ENCODE results near the gene NPHP4.

The NPHP4 gene

DNA sequence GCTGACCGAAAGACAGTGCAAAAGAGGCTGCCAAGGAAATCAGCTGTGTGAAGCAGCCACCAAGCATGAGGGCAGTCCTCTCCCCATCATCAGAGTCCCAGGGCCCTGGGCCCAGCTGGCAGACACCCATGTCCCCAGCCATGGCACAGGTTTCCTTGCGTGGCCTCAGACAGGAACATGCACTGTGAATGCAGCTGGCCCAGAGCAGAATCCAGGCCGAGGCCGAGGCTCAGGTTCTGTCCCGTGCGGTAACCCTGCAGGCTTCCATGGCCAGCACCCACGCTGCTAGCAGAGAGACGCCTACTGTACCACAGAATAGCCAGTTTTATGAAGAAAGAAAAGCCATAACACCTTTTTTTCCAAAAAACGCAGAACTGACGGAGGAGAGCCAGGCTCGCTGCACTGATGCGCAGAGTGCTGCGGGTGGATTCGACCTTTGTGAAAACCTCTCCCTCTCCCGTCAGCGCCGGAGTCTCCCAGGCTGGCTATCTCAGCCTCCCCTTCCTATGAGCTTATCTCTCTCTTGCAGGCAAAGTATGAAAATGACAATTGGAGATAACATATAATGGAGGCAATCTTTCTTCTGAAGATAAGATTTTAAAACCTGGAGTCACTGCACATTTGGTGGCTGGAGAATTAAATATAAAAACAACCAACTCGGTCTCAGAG, 106.6 kb downstream of the NPHP4 start:
- FAIRE-seq (no peak), DNase-seq (ENCODE audit: insufficient read length, low spot score) (no peak)
- TF ChIP-seq, protein P1, sequence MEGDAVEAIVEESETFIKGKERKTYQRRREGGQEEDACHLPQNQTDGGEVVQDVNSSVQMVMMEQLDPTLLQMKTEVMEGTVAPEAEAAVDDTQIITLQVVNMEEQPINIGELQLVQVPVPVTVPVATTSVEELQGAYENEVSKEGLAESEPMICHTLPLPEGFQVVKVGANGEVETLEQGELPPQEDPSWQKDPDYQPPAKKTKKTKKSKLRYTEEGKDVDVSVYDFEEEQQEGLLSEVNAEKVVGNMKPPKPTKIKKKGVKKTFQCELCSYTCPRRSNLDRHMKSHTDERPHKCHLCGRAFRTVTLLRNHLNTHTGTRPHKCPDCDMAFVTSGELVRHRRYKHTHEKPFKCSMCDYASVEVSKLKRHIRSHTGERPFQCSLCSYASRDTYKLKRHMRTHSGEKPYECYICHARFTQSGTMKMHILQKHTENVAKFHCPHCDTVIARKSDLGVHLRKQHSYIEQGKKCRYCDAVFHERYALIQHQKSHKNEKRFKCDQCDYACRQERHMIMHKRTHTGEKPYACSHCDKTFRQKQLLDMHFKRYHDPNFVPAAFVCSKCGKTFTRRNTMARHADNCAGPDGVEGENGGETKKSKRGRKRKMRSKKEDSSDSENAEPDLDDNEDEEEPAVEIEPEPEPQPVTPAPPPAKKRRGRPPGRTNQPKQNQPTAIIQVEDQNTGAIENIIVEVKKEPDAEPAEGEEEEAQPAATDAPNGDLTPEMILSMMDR (IDR thresholded peaks at IDR 0.05; ENCODE audit: insufficient read depth, missing control alignments): no peak

DNA sequence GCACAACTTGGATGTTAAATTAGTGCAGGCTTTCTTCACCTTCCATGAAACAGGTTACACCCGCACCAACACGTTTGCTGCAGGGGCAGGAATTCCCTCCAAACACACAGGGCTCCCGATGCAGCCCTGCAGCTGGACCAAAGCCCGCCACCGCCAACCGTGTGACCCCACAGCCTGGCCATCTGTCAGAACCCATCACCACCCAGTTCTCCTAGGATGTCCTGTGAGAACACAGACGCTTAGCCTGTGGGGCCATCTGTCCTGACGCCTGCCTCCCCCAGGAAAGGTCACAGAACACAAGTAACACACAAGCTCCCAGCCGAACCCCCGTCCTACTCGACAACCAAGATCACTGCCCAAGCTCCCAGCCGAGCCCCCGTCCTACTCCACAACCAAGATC, 108.1 kb downstream of the NPHP4 start:
- TF ChIP-seq, protein P1 (IDR thresholded peaks at IDR 0.05; ENCODE audit: insufficient read depth, missing control alignments): no peak
- DNase-seq (ENCODE audit: insufficient read length, low spot score) (no peak), FAIRE-seq (no peak)

DNA sequence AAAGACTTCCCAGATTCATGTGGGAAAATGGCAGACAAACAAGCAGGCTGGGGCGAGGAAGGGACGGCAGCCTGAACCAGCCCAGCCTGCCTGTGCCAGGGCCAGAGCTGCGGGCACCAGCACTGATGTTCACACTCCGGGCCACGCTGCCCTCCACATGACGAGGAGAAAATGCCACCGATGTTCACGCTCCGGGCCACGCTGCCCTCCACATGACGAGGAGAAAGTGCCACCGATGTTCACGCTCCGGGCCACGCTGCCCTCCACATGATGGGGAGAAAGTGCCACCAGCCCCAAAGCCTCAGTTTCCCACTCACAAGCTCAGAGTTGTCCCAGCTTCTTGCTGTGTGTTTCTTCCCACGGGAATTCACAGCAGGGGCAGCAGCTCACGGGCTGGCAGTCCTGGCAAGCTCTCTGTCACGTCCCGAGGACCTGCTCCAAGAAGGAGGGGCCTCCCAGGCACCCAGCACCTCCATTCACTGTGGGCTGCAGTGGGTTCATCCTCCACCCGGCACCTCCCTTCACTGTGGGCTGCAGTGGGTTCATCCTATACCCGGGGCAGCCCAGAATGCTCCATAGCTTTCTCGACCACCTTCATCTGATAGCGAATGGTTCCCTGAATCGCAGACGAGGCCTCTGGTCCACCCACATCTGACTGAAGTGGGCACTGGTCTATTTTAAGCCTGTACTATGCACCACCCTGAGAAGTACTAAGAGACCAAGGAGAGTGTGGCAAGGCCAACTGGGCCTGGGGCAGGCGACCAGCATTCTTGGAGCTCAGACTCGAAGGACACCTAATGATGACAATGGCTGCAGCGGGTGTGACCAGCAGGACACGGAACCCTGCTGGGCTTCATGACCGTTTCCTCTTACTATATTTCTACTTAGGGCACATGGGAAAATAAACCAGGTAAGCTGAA, 108.8 kb downstream of the NPHP4 start:
- FAIRE-seq: no peak
- TF ChIP-seq, protein P1 (IDR thresholded peaks at IDR 0.05; ENCODE audit: insufficient read depth, missing control alignments): no peak
- no peak for DNase-seq (ENCODE audit: insufficient read length, low spot score)

DNA sequence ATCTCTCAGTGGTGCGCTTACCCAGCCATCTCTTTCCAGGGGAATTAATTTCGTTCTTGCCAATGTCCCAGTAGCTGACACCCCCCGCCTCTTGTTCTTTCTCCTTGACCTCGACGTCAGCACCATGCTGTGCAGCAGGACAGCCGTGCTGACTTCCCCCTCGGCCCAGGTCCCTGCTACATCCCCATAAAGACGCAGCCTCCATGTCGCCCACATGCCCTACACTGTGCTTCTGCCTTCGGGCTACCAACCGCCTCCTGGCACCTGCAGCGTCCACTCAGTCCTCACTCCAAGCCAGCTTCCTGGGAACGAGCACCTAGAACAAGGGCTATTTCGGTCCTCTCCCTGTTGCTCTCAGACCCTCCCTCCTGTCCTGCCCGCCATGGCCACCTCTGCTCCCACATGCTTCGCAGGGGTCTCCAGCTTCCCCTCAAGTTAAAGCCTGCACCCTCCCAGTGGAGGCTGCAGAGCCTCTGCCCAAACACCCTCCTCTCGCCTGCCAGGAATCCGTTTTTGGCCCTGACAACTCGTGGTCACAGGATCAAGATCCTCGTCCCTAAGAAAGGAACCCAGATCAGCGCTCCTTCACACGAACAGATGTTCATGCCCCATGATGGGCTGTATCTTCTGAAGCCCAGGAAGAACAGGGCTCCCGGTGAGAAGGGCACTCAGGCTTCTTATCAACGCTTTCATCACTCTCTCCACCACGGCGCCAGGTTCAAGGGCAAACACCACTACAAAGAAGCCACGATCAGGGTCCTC, 109.7 kb downstream of the NPHP4 start:
- TF ChIP-seq, protein P1 (IDR thresholded peaks at IDR 0.05; ENCODE audit: insufficient read depth, missing control alignments): no peak
- FAIRE-seq: no peak
- DNase-seq (ENCODE audit: insufficient read length, low spot score): no peak

DNA sequence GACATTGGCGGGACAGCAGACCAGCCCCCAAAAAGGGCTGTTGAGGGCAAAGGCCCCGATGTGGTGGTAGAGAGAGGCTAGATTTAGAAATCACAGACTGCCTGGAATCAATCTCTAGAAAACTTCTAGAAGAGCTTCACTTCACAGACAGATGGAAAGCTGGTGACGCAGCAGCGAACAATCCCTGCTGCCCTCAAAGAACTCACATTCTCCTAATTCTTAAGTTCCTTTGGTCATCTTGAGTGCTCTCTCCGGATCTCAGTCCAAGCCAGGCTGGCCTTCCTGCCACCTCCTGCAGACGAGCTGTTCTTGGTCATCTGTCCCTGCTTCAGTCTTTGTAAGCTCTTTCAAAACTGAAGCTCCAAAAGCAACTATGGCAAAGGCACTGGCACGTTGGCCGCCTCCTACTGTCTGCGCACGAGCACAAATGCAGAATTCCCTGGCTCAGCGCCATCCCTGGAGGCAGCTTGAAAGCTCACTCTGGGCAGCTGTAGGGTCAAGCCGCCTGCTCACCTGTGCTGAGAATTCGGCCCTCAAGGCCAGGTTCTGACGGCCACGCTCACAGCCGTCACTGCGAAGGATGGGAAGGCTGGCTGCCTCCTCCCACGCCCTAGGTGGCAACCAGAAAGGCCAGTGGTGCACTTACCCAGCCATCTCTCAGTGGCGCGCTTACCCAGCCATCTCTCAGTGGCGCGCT, 110.6 kb downstream of the NPHP4 start:
- DNase-seq (ENCODE audit: insufficient read length, low spot score) (no peak), FAIRE-seq (no peak)
- TF ChIP-seq, protein P1 (IDR thresholded peaks at IDR 0.05; ENCODE audit: insufficient read depth, missing control alignments): no peak

DNA sequence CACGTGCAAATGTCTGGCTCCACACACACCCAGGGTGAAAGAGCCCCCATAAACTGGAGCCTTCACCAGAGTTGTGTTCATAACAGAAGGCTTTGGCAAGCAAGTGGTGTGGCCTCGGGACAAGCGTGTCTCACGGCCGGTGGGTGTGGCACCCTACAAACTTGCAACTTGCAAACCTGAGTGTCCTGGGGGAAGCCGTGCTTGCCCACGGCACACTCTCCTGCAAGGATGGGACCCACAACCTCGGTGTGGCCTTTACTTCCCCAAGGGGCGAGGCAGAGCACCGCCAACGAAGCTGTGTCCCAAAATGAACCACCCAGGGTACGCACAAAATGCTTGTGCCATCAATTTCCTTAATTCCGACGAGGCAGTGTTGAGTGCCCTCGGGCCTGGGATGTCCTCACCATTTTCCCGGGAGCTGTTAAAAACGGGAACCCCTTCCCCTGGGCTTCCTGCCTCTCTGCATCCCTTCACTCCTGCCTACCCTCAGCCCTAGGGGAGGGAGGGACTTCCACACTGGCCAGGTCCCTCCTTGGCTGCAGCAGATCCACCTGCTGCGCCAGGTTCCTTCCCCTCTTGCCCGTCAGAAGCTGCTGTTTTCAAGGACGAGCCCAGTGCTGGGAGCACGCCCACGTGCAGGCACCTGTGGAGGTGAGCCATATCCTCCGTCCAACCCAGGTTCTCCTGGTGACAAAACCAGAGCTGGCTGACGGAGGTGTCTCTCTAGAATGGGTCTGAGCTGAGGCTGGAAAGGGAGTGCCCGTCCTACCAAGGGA, 111.4 kb downstream of the NPHP4 start:
- TF ChIP-seq, protein P1 (IDR thresholded peaks at IDR 0.05; ENCODE audit: insufficient read depth, missing control alignments): no peak
- DNase-seq (ENCODE audit: insufficient read length, low spot score): no peak
- no peak for FAIRE-seq

All from D721Med (cell line).